Lower leg skin (tissue), 4 donors: ENCODE measurements around the gene OSBP. TPM values are rescaled to one million over a fixed set of nuclear protein-coding genes. Genes with fewer than 3 reads are reported as not detected.

Experiments
- DNase-seq, 2 donors: peaks; one replicate each; pipeline ENCODE4 v3.0.0-alpha.2; 2019; ENCODE audit warnings: low spot score in 2 of 2
- H3K4me3 ChIP-seq: fragments of 200-600 bp; sonication (generic); 2 replicates; pipeline ENCODE4 v1.5.1; 2017; ENCODE audit warnings: mild to moderate bottlenecking, low read depth; ENCODE audit not compliant: poor library complexity, severe bottlenecking
- CTCF ChIP-seq, 3 donors: fragments of 450-650 bp; IDR thresholded peaks; one replicate each; pipeline ENCODE4 v1.5.1; 2016; ENCODE audit warnings: antibody characterized with exemption in 3 of 3, mild to moderate bottlenecking in 3 of 3, moderate library complexity in 2 of 3
- POLR2A ChIP-seq, 2 donors: fragments of 450-650 bp; IDR thresholded peaks; one replicate each; pipeline ENCODE4 v1.6.1; 2016 to 2017; ENCODE audit warnings: antibody characterized with exemption in 2 of 2, mild to moderate bottlenecking in 1 of 2, moderate library complexity in 1 of 2
- WGBS, 2 donors: methylation state at CpG; one replicate each; pipeline ENCODE4 v1.1.5; 2018; 5-methylcytosine and 5-hydroxymethylcytosine counted together
- intact Hi-C: fragments of 100-400 bp; cut with DNase I; formaldehyde crosslinking; loops from one replicate; pipeline ENCODE4 v1.15.0; 2023; ENCODE audit warnings: low total_unique reads
- total RNA-seq, 4 donors: library from RNA; depleted of rRNA; stranded (reverse); fragments of >200 nt; gene quantifications; one replicate each; pipeline ENCODE4 v1.1.0, GENCODE V29; 2016

OSBP gene
- total RNA-seq, 4 donors from 2014 or later = 42.4 to 52.9 (median 43.8) TPM

- DNase-seq = no peak
- intact Hi-C loops = no loop called here
- no peak for TF ChIP-seq POLR2A (IDR thresholded peaks at IDR 0.05)
- no peak for TF ChIP-seq CTCF (IDR thresholded peaks at IDR 0.05)
- no peak overlapping the region for H3K4me3 ChIP-seq
- WGBS, 2 donors = 84 to 89% methylated on average over 4 of the region's 4 CpGs
Observed at GRCh38 chr11:59600636-59601035, 14.9 kb downstream of the OSBP start.

DNA sequence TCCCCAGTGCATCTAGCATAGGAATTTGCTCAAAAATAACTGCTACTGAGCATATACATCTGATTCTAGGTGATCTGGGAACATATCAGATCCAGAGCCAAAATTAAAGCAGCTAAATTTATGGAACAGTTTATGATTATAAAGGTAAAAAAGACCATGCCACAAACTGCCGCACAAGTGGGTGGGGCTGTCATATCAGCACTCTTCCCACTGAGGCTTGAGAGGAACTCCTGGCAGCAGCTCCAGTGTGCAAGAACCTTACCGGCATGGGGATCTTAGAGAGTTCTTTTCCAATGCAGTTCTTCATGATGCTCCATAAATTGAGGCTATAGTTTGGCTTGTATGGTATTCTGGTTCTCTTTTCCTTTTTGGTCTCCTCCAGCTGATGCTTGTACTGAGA, 15.3 kb downstream of the OSBP start:
- DNase-seq = no peak
- WGBS, 2 donors = 92 to 94% methylated on average over 2 of the region's 2 CpGs
- intact Hi-C loops = no loop called here
- no peak for TF ChIP-seq CTCF (IDR thresholded peaks at IDR 0.05)
- TF ChIP-seq POLR2A (IDR thresholded peaks at IDR 0.05) = no peak
- no peak overlapping the region for H3K4me3 ChIP-seq

GRCh38 chr11:59598961-59599360, 16.6 kb downstream of the OSBP start:
- intact Hi-C loops = no loop called here
- WGBS, 2 donors = 91 to 100% methylated on average over 1 of the region's 1 CpG
- DNase-seq = no peak
- no peak overlapping the region for H3K4me3 ChIP-seq
- TF ChIP-seq CTCF (IDR thresholded peaks at IDR 0.05) (no peak), POLR2A (IDR thresholded peaks at IDR 0.05) (no peak)

GRCh38 chr11:59584294-59584693, 31.3 kb downstream of the OSBP start:
- TF ChIP-seq POLR2A (IDR thresholded peaks at IDR 0.05) = no peak
- TF ChIP-seq CTCF (IDR thresholded peaks at IDR 0.05) = no peak
- WGBS, 2 donors = 96% methylated on average over 2 of the region's 2 CpGs
- DNase-seq = no peak
- no peak overlapping the region for H3K4me3 ChIP-seq
- intact Hi-C loops = no loop called here

DNA sequence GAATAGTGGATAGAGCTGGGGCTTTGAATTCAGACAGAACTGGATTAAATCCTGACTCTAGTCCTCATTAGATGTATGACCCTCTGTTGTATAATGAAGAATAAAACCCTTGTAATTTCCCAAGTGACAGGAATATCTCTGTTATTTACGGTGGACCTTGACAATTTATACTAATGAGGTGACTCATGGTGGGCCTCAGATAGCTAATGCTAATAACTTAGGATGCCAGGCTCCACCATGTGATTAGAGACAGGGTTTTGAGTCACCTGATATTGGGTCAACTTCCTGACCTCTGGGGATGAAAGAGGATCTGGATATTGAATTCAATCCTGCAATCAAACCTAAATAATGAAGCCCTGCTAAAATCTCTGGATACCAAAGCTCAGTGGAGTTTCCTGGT, 33.6 kb downstream of the OSBP start:
- intact Hi-C loops = no loop called here
- no peak for DNase-seq
- no peak for TF ChIP-seq POLR2A (IDR thresholded peaks at IDR 0.05)
- TF ChIP-seq CTCF (IDR thresholded peaks at IDR 0.05) = no peak
- no peak overlapping the region for H3K4me3 ChIP-seq
- WGBS, 2 donors = 85 to 100% methylated on average over 1 of the region's 1 CpG

DNA sequence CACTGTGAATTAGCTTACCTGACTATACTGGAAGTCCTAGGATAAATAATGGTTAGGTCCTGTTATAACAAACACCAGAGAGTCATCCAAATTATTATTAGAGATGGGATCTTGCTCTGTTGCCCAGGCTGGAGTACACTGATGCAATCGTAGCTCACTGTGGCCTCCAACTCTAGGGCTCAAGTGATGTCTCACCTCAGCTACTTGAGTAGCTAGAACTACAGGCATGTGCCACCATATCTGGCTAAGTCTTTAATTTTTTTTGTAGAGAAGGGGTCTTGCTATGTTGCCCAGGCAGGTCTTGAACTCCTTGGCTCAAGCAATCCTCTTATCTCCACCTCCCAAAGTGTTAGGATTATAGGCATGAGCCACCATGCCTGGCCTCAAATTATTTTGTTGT, 37.2 kb downstream of the OSBP start:
- WGBS, 2 donors = 94 to 100% methylated on average over 1 of the region's 1 CpG
- DNase-seq = no peak

More for the DNA sequence above, 37.2 kb downstream of the OSBP start:
- intact Hi-C loops = no loop called here
- TF ChIP-seq POLR2A (IDR thresholded peaks at IDR 0.05) = no peak
- no peak for TF ChIP-seq CTCF (IDR thresholded peaks at IDR 0.05)
- H3K4me3 ChIP-seq = no peak overlapping the region
